GM23338 (cell line): ENCODE data around the gene TOMM70.
"Not testable (repeated sequence)": the region's sequence is repeated elsewhere in the genome, so short reads cannot be mapped to it uniquely, and the experiment has no call there.

Experiments
- CREB1 ChIP-seq: fragments of 250-450 bp; sonication (Bioruptor Pico); IDR thresholded peaks from 2 replicates; pipeline ENCODE4 v1.5.0; 2020; ENCODE audit warnings: low read depth, mild to moderate bottlenecking, moderate library complexity
- EZH2 ChIP-seq: fragments of 200-600 bp; sonication (generic); IDR thresholded peaks from one replicate; pipeline ENCODE4 v1.8.0; 2017; ENCODE audit warnings: antibody characterized with exemption, mild to moderate bottlenecking, low read depth; ENCODE audit not compliant: unreplicated experiment
- EZH2phosphoT487 ChIP-seq: fragments of 200-600 bp; sonication (generic); IDR thresholded peaks from one replicate; pipeline ENCODE4 v1.8.1; 2018; ENCODE audit warnings: antibody characterized with exemption; ENCODE audit not compliant: unreplicated experiment
- JUNB ChIP-seq: IDR thresholded peaks from one replicate; pipeline ENCODE4 v1.6.1; 2016; ENCODE audit warnings: antibody characterized with exemption; ENCODE audit not compliant: unreplicated experiment
- POLR2AphosphoS5 ChIP-seq: IDR thresholded peaks from 2 replicates; pipeline ENCODE4 v1.6.1; 2016; ENCODE audit warnings: antibody characterized with exemption, low read depth
- TF ChIP-seq, protein P1 (sequence below), 2 experiments: fragments of 200-600 bp in 1 of 2; sonication (generic) in 1 of 2; conservative IDR thresholded peaks; 2 replicates each; pipeline versions ENCODE4 v1.5.1 to v1.6.1; 2016 to 2017; ENCODE audit warnings: antibody characterized with exemption in 2 of 2, low read depth in 2 of 2, mild to moderate bottlenecking in 2 of 2, moderate library complexity in 1 of 2

DNA sequence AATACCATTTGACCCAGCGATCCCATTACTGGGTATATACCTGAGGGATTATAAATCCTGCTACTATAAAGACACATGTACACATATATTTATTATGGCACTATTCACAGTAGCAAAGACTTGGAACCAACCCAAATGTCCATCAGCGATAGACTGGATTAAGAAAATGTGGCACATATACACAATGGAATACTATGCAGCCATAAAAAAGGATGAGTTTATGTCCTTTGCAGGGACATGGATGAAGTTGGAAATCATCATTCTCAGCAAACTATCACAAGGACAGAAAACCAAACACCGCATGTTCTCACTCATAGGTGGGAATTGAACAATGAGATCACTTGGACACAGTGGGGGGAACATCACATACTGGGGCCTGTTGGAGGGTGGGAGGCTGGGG, 46.2 kb upstream of the TOMM70 start:
- TF ChIP-seq, protein P1, sequence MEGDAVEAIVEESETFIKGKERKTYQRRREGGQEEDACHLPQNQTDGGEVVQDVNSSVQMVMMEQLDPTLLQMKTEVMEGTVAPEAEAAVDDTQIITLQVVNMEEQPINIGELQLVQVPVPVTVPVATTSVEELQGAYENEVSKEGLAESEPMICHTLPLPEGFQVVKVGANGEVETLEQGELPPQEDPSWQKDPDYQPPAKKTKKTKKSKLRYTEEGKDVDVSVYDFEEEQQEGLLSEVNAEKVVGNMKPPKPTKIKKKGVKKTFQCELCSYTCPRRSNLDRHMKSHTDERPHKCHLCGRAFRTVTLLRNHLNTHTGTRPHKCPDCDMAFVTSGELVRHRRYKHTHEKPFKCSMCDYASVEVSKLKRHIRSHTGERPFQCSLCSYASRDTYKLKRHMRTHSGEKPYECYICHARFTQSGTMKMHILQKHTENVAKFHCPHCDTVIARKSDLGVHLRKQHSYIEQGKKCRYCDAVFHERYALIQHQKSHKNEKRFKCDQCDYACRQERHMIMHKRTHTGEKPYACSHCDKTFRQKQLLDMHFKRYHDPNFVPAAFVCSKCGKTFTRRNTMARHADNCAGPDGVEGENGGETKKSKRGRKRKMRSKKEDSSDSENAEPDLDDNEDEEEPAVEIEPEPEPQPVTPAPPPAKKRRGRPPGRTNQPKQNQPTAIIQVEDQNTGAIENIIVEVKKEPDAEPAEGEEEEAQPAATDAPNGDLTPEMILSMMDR (conservative IDR thresholded peaks at IDR 0.05; ENCODE audit: low read depth in 2 of 2) = not testable (repeated sequence)
- TF ChIP-seq EZH2phosphoT487; CREB1 (CRISPR knock-in tag); POLR2AphosphoS5; EZH2; JUNB: not testable (repeated sequence)
